ENCODE results near the gene SNRNP25. TPM values are rescaled to one million over a fixed set of nuclear protein-coding genes. Genes with fewer than 3 reads are reported as not detected.

Gene SNRNP25
- total and polyA plus RNA-seq, 2 experiments from 2014 or later: 44.7 to 123 TPM

DNA sequence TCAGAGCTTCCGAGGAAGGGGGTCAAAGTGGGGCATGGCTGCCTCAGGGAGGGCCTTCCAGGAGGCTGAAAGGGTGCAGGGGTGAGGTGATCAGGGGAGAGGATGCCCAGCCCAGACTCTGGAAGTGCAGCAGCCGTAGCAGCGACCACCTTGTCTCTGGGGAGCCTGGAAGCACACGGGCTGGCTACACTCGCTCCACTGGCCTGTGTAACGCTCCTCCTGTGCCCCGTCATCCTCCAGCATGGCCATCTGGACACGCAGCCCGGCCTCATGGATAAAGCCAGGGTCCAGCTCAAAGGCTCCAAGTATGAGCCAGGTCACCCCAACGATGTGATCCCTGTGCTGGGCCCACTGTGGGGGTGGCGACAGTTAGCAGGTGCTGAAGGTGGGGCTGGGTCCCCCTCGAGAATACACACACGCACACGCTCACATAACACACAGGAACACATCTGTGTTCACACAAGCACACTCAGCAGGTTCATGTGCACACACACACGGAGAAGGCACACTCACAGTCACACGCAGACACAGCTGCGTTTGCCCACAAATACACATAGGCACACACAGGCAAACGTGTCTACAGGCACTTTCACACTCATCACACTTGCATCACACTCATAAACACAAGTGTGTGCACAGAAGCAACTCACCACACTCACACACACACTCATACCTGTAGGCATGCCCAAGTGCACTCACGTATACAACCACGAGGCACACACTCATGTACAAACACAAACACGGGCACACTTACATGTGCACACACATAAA is 19.6 kb upstream of the SNRNP25 start:
- Histone ChIP-seq H3K4me3 (no peak overlapping the region), H3K36me3 (no peaks in the 10 kb centered on the region), H3K27ac (no peak overlapping the region), H3K27me3 (no peaks in the 10 kb centered on the region), H3K4me1 (ENCODE audit: low read depth) (peaks cover 8% of the 10 kb centered on the region), H3K9me3 (ENCODE audit: low read depth) (no peaks in the 10 kb centered on the region)
- TF ChIP-seq, protein P1, sequence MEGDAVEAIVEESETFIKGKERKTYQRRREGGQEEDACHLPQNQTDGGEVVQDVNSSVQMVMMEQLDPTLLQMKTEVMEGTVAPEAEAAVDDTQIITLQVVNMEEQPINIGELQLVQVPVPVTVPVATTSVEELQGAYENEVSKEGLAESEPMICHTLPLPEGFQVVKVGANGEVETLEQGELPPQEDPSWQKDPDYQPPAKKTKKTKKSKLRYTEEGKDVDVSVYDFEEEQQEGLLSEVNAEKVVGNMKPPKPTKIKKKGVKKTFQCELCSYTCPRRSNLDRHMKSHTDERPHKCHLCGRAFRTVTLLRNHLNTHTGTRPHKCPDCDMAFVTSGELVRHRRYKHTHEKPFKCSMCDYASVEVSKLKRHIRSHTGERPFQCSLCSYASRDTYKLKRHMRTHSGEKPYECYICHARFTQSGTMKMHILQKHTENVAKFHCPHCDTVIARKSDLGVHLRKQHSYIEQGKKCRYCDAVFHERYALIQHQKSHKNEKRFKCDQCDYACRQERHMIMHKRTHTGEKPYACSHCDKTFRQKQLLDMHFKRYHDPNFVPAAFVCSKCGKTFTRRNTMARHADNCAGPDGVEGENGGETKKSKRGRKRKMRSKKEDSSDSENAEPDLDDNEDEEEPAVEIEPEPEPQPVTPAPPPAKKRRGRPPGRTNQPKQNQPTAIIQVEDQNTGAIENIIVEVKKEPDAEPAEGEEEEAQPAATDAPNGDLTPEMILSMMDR (IDR thresholded peaks at IDR 0.05; ENCODE audit: low read depth, low read length): no peak
- DNase-seq (ENCODE audit: low read depth in 1 of 2, low spot score in 1 of 2): no peak

DNA sequence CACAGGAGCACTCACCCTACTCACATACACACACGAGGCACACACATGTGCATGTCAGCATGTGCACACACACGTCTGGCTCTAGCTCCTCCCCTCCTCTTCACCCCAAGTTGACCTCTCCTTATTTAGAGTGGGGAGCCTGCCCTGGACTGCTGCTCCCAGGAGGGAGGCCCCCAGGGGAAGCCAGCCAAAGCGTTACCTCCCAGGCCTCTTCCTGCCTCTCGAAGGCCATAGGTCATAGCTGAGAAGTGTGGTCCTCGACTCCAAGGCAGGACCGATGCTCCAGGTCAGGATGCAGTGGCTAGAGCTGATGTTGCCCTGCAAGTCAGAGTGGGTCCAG is 19.0 kb upstream of the SNRNP25 start:
- H3K36me3 ChIP-seq: no peaks in the 10 kb centered on the region
- DNase-seq (ENCODE audit: low read depth in 1 of 2, low spot score in 1 of 2): peak in 1 of 2 donors; percentile 23
- H3K27ac ChIP-seq: peak overlapping the region; percentile 19
- TF ChIP-seq, protein P1 (IDR thresholded peaks at IDR 0.05; ENCODE audit: low read depth, low read length): no peak
- no peak overlapping the region for H3K4me3 ChIP-seq
- H3K9me3 ChIP-seq (ENCODE audit: low read depth): no peaks in the 10 kb centered on the region
- H3K4me1 ChIP-seq (ENCODE audit: low read depth): peaks cover 8% of the 10 kb centered on the region
- no peaks in the 10 kb centered on the region for H3K27me3 ChIP-seq

DNA sequence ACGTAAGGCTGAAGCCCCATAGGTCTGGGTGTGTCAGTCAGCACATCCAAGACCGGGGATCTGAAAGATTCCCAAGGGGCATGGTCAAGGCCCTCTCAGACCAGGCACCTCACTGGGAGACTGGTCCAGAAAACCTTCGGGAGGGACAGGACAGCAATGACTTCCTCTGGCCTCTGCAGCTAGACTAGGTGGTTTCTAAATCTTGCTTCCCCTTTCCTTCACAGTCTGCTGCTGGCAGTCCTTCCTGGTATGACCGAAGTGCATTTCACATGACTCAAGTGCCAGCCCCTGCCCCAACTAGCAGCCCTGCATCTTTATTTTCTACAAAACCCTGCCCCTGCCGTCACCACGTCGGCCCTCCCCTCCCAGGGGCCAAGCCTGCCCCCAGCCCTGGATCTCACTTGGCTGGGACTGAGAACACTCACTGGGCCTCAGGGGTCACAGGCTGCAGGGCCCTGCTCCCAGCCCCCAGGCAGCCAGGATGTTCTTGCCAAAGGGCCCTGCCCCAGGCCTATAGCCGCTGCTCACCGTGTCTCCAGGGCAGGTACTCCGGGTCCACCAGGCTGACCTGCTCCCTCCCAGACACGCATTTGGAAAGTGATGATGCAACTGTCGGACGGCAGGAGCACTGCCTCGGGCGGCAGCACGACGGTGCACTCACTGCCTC is 18.5 kb upstream of the SNRNP25 start:
- Histone ChIP-seq H3K4me1 (ENCODE audit: low read depth) (peaks cover 8% of the 10 kb centered on the region), H3K27me3 (no peaks in the 10 kb centered on the region), H3K36me3 (no peaks in the 10 kb centered on the region), H3K4me3 (no peak overlapping the region), H3K9me3 (ENCODE audit: low read depth) (no peaks in the 10 kb centered on the region), H3K27ac (peak overlapping the region; percentile 19)
- DNase-seq (ENCODE audit: low read depth in 1 of 2, low spot score in 1 of 2): no peak
- TF ChIP-seq, protein P1 (IDR thresholded peaks at IDR 0.05; ENCODE audit: low read depth, low read length): no peak

DNA sequence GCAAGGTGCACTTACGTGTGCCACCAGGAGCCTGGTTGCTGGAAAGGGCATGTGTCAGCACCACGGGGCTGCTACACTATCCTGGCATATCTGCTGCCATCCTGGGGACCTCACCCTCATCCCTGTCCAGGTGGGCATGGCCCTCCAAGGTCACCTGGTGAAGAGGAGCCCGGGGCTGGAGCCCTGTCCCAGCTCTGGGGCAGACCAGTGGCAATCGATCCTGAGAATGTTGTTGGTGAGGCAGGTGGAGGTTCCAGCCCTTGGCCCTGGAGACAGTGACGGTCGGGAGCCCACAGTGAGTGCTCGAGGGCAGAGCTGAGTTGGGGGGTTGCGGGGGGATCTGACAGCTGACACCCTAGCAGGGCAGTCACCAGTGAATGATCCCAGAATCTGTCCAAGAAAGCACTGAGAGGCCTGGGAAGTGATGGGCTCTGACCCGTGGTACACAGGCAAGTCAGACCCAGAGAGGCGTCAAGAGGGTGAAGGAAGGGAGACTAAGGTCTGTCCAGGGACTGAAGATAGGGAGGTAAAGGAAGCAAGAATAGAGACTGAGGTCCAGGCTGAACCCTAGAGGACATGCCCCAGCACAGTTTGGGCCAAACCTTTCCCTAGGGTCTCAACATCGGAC is 17.8 kb upstream of the SNRNP25 start:
- TF ChIP-seq, protein P1 (IDR thresholded peaks at IDR 0.05; ENCODE audit: low read depth, low read length): no peak
- H3K4me3 ChIP-seq: no peak overlapping the region
- H3K36me3 ChIP-seq: no peaks in the 10 kb centered on the region

DNA sequence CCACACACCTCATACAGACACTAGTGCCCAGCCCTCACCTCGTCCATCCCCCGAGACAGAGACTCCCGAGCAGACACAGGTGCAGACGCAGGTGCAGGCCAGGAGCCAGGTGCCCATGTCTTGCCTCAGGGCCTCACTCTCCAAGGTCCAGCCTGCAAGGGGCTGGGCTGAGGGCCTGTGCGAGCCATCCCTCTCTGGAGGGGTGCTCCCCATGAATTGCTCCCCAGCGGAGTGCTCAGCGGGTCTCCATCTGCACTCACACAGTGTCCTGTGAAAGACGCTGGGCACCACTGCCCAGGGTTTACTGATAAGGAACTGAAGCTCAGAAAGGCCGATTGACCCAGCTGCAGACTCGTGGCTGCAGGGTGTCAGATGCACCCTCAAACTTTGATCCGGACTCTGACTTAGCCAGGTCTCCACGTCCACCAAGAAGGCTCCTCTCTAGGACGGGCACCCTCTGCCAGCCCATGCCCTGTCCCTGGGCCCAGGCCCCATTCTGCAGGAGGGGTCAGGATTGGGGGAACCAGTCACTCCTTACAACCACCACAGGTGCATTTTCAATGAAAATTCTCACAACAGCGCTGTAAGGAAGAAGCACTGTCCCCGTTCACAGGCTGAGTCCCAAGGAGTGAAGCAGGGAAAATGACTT is 17.2 kb upstream of the SNRNP25 start:
- DNase-seq (ENCODE audit: low read depth in 1 of 2, low spot score in 1 of 2): no peak
- Histone ChIP-seq H3K27me3 (no peaks in the 10 kb centered on the region), H3K36me3 (no peaks in the 10 kb centered on the region), H3K4me3 (no peak overlapping the region), H3K4me1 (ENCODE audit: low read depth) (peaks cover 8% of the 10 kb centered on the region), H3K9me3 (ENCODE audit: low read depth) (no peaks in the 10 kb centered on the region), H3K27ac (no peak overlapping the region)
- TF ChIP-seq, protein P1 (IDR thresholded peaks at IDR 0.05; ENCODE audit: low read depth, low read length): no peak

More for the DNA sequence above, 17.8 kb upstream of the SNRNP25 start:
- peaks cover 8% of the 10 kb centered on the region for H3K4me1 ChIP-seq (ENCODE audit: low read depth)
- no peaks in the 10 kb centered on the region for H3K9me3 ChIP-seq (ENCODE audit: low read depth)
- H3K27ac ChIP-seq: peak overlapping the region; percentile 19
- no peak for DNase-seq (ENCODE audit: low read depth in 1 of 2, low spot score in 1 of 2)
- H3K27me3 ChIP-seq: no peaks in the 10 kb centered on the region
